CD14-positive monocyte (primary cell): ENCODE results near the gene LRRTM1. TPM values are rescaled to one million over a fixed set of nuclear protein-coding genes. Genes with fewer than 3 reads are reported as not detected.

Source experiments
- DNase-seq, 3 donors: peaks; one replicate each; pipeline ENCODE4 v3.0.0-alpha.2; 2011 to 2022
- H2AFZ ChIP-seq: 2 replicates; pipeline ENCODE4 v1.6.0; 2012; ENCODE audit warnings: mild to moderate bottlenecking, low read depth, low read length, inconsistent platforms; ENCODE audit not compliant: insufficient read depth, poor library complexity, severe bottlenecking
- H3K27ac ChIP-seq, 2 donors: 1 replicate in 1 of 2; 2 replicates in 1 of 2; pipeline ENCODE4 v1.5.1; 2012 to 2013; ENCODE audit warnings: low read length in 2 of 2, control low read depth in 1 of 2, inconsistent platforms in 1 of 2, low read depth in 1 of 2, mild to moderate bottlenecking in 1 of 2
- H3K27me3 ChIP-seq, 2 donors: one replicate each; pipeline versions ENCODE4 v1.6.0 to v1.6.1; 2011 to 2013; ENCODE audit warnings: low read length in 2 of 2; ENCODE audit not compliant: control insufficient read depth in 2 of 2, insufficient read depth in 2 of 2
- H3K36me3 ChIP-seq, 2 donors: replicated peaks in 1 of 2; 1 replicate in 1 of 2; 2 replicates in 1 of 2; pipeline versions ENCODE4 v1.5.1 to v1.6.1; 2012 to 2013; ENCODE audit warnings: low read length in 2 of 2, control low read depth in 1 of 2, inconsistent platforms in 1 of 2, mild to moderate bottlenecking in 1 of 2; ENCODE audit not compliant: insufficient read depth in 2 of 2, control insufficient read depth in 1 of 2
- H3K4me1 ChIP-seq, 2 donors: 1 replicate in 1 of 2; 2 replicates in 1 of 2; pipeline versions ENCODE4 v1.5.1 to v1.6.1; 2012 to 2013; ENCODE audit warnings: low read length in 2 of 2, control low read depth in 1 of 2, inconsistent platforms in 1 of 2, mild to moderate bottlenecking in 1 of 2, moderate library complexity in 1 of 2; ENCODE audit not compliant: insufficient read depth in 2 of 2, control insufficient read depth in 1 of 2
- H3K4me2 ChIP-seq: replicated peaks from 2 replicates; pipeline ENCODE3; 2012; ENCODE audit warnings: low read length, moderate library complexity, mild to moderate bottlenecking; ENCODE audit not compliant: poor library complexity, severe bottlenecking; ENCODE audit errors: extremely low read depth
- H3K4me3 ChIP-seq, 3 experiments: fragments of 200-600 bp in 1 of 3; sonication (generic) in 1 of 3; replicated peaks in 1 of 3; 1 replicate in 2 of 3; 2 replicates in 1 of 3; pipeline ENCODE4 v1.5.1; 2011 to 2013; ENCODE audit warnings: low read length in 3 of 3, mild to moderate bottlenecking in 3 of 3, control low read depth in 2 of 3, low read depth in 2 of 3, inconsistent platforms in 1 of 3, moderate library complexity in 1 of 3
- H3K79me2 ChIP-seq: 2 replicates; pipeline ENCODE4 v1.6.0; 2012; ENCODE audit warnings: mild to moderate bottlenecking, control low read depth, inconsistent platforms, low read length, moderate library complexity; ENCODE audit not compliant: insufficient read depth
- H3K9ac ChIP-seq: 2 replicates; pipeline ENCODE4 v1.6.0; 2017; ENCODE audit warnings: low read length, mild to moderate bottlenecking; ENCODE audit not compliant: insufficient read depth, poor library complexity, severe bottlenecking
- H3K9me3 ChIP-seq, 2 donors: replicated peaks in 1 of 2; 1 replicate in 1 of 2; 2 replicates in 1 of 2; pipeline versions ENCODE4 v1.5.1 to v1.6.1; 2012 to 2013; ENCODE audit warnings: low read length in 2 of 2, control low read depth in 1 of 2; ENCODE audit not compliant: control insufficient read depth in 1 of 2, insufficient read depth in 1 of 2
- H4K20me1 ChIP-seq: 2 replicates; pipeline ENCODE4 v1.6.0; 2012; ENCODE audit warnings: mild to moderate bottlenecking, low read length, control low read depth, moderate library complexity; ENCODE audit not compliant: insufficient read depth
- H3K27ac Mint-ChIP-seq, 7 donors: one replicate each; pipeline ENCODE4 v1.8.0; 2020; ENCODE audit warnings: mild to moderate bottlenecking in 7 of 7, mixed read lengths in 7 of 7, moderate library complexity in 6 of 7, inconsistent platforms in 2 of 7
- H3K27me3 Mint-ChIP-seq, 3 donors: one replicate each; pipeline ENCODE4 v1.8.0; 2021 to 2022; ENCODE audit warnings: low read depth in 3 of 3, mild to moderate bottlenecking in 3 of 3, mixed read lengths in 3 of 3, moderate library complexity in 3 of 3, inconsistent platforms in 1 of 3
- H3K36me3 Mint-ChIP-seq, 2 donors: one replicate each; pipeline ENCODE4 v1.8.0; 2020; ENCODE audit warnings: mixed read lengths in 2 of 2, inconsistent platforms in 1 of 2, mild to moderate bottlenecking in 1 of 2
- H3K4me1 Mint-ChIP-seq: one replicate; pipeline ENCODE4 v1.8.0; 2020; ENCODE audit warnings: mild to moderate bottlenecking, mixed read lengths
- H3K4me3 Mint-ChIP-seq, 2 donors: one replicate each; pipeline ENCODE4 v1.8.0; 2020; ENCODE audit warnings: mild to moderate bottlenecking in 2 of 2, mixed read lengths in 2 of 2, moderate library complexity in 1 of 2
- H3K9me3 Mint-ChIP-seq, 7 donors: one replicate each; pipeline ENCODE4 v1.8.0; 2020 to 2022; ENCODE audit warnings: mixed read lengths in 7 of 7, mild to moderate bottlenecking in 6 of 7, moderate library complexity in 6 of 7, inconsistent platforms in 2 of 7
- WGBS: methylation state at CpG from one replicate; pipeline ENCODE4 v1.1.5; 2013; ENCODE audit warnings: missing lambda C conversion rate; ENCODE audit not compliant: insufficient coverage; 5-methylcytosine and 5-hydroxymethylcytosine counted together
- intact Hi-C, 2 donors: fragments of 100-400 bp; cut with micrococcal nuclease; formaldehyde crosslinking; loops; one replicate each; pipeline versions ENCODE4 v1.15.0 to v1.15.1; 2023
- polyA plus RNA-seq, 3 donors: library from polyadenylated mRNA; depleted of rRNA in 1 of 3; unstranded in 2 of 3; stranded (reverse) in 1 of 3; fragments of 300-500 nt in 2 of 3; fragments of >200 nt in 1 of 3; fragmentation: Illumina TruSeq in 2 of 3; gene quantifications; 1 replicate in 2 of 3; 2 replicates in 1 of 3; pipeline ENCODE4 v1.2.3, GENCODE V29; 2012 to 2021
- TF ChIP-seq, protein P1 (sequence below): fragments of 200-600 bp; IDR thresholded peaks from one replicate; pipeline ENCODE4 v1.8.0; 2022; ENCODE audit warnings: antibody characterized with exemption, mild to moderate bottlenecking

Gene LRRTM1
- polyA plus RNA-seq, 3 donors: not detected

DNA sequence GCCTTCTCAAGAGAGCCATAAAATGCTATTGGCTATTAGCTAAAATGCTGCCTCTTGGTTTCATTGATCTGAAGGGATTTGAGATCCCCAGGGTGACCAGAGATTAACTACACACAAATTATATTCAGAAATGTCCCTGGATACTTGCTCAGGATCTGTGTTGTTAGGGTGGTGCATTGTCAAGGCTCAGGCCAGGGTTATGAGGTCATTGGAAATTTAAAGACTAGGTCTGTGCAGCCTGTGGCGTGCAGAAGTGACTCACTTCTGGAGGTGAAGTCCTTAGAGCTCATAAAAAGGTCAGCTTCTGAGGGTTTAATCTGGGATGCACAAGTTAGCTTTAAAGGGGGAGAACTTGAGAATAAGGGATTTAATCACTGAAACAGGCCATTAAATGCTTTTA is 23.5 kb downstream of the LRRTM1 start:
- Mint-ChIP-seq H3K27me3 (peaks cover 0 to 2% (median 0%) of the 10 kb centered on the region in 3 donors), H3K27ac (no peak overlapping the region), H3K4me3 (no peak overlapping the region), H3K9me3 (peaks cover 0 to 7% (median 2%) of the 10 kb centered on the region in 7 donors), H3K36me3 (no peaks in the 10 kb centered on the region), H3K4me1 (no peaks in the 10 kb centered on the region)
- peaks cover 0 to 3% of the 10 kb centered on the region in 2 donors for H3K9me3 ChIP-seq
- H3K4me2 ChIP-seq: no peak overlapping the region
- H2AFZ ChIP-seq: no peak overlapping the region
- intact Hi-C loops: no loop called here
- no peak overlapping the region for H3K27ac ChIP-seq
- WGBS: 88% methylated on average over 1 of the region's 1 CpG
- TF ChIP-seq, protein P1, sequence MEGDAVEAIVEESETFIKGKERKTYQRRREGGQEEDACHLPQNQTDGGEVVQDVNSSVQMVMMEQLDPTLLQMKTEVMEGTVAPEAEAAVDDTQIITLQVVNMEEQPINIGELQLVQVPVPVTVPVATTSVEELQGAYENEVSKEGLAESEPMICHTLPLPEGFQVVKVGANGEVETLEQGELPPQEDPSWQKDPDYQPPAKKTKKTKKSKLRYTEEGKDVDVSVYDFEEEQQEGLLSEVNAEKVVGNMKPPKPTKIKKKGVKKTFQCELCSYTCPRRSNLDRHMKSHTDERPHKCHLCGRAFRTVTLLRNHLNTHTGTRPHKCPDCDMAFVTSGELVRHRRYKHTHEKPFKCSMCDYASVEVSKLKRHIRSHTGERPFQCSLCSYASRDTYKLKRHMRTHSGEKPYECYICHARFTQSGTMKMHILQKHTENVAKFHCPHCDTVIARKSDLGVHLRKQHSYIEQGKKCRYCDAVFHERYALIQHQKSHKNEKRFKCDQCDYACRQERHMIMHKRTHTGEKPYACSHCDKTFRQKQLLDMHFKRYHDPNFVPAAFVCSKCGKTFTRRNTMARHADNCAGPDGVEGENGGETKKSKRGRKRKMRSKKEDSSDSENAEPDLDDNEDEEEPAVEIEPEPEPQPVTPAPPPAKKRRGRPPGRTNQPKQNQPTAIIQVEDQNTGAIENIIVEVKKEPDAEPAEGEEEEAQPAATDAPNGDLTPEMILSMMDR: no peak
- no peaks in the 10 kb centered on the region for H3K4me1 ChIP-seq
- no peaks in the 10 kb centered on the region for H3K79me2 ChIP-seq
- H3K9ac ChIP-seq: no peak overlapping the region
- no peaks in the 10 kb centered on the region for H4K20me1 ChIP-seq
- no peak overlapping the region for H3K4me3 ChIP-seq
- DNase-seq: no peak
- no peaks in the 10 kb centered on the region for H3K36me3 ChIP-seq
- no peaks in the 10 kb centered on the region for H3K27me3 ChIP-seq

GRCh38 chr2:80280598-80280997 is 24.0 kb downstream of the LRRTM1 start:
- no peak overlapping the region for H3K27ac Mint-ChIP-seq
- Histone ChIP-seq H2AFZ (no peak overlapping the region), H3K79me2 (no peaks in the 10 kb centered on the region), H3K27ac (no peak overlapping the region), H3K4me2 (no peak overlapping the region), H3K9me3 (peaks cover 0 to 3% of the 10 kb centered on the region in 2 donors), H3K4me3 (no peak overlapping the region), H3K4me1 (no peaks in the 10 kb centered on the region), H4K20me1 (no peaks in the 10 kb centered on the region), H3K27me3 (no peaks in the 10 kb centered on the region), H3K36me3 (no peaks in the 10 kb centered on the region), H3K9ac (no peak overlapping the region)
- intact Hi-C loops: no loop called here
- WGBS: no CpG with 5 or more reads among the region's 2 CpGs
- TF ChIP-seq, protein P1: no peak
- peaks cover 0 to 7% (median 2%) of the 10 kb centered on the region in 7 donors for H3K9me3 Mint-ChIP-seq
- H3K4me1 Mint-ChIP-seq: no peaks in the 10 kb centered on the region
- H3K4me3 Mint-ChIP-seq: no peak overlapping the region
- no peaks in the 10 kb centered on the region for H3K36me3 Mint-ChIP-seq
- DNase-seq: no peak
- H3K27me3 Mint-ChIP-seq: peaks cover 0 to 2% (median 0%) of the 10 kb centered on the region in 3 donors
